Measurements from ENCODE around the gene HLA-F.

GRCh38 chr6:29696147-29697125 is 26.8 kb upstream of the HLA-F start:
- no peak for TF ChIP-seq EZH2phosphoT487 (IDR thresholded peaks at IDR 0.05; ENCODE audit: insufficient read depth, low read depth)
- TF ChIP-seq EZH2 (IDR thresholded peaks at IDR 0.05; ENCODE audit: insufficient read depth, poor library complexity, severe bottlenecking): no peak

Measured in GM23248 (cell line).